Measurements from ENCODE around the gene TMEM51.

The TMEM51 gene

DNA sequence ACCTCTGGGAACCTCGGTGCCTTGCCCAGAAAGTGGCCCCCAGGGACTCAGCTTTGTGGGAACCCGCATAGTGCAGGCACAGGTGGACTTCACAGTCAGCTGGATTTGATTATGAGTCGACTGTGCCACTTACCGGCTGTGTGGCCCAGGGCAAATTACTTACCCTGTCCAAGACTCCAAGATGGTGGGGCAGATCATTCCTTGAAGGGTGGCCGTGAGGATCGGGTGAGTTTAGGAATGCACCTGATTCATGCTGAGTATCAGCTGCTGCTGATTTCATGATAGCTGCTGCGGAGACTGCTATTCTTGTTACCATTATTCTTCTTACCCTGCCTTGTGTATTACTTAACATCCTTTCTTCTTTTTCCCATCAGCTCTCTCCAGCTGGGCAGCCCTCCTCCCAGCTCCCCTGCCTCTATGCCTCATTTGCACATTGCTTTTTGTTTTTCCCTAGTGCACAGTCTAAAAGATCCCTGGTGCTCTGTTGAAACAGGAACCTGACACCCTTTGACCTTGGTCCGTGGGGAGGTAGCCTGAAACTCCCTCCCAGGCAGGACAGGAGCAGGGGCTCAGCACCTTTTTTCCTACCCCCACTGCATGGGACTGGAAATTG lies 53.0 kb downstream of the TMEM51 start:
- Histone ChIP-seq H3K4me3 (ENCODE audit: low read length) (no peak overlapping the region), H3K27ac (ENCODE audit: low read depth, low read length) (no peak overlapping the region), H3K4me2 (ENCODE audit: low read length) (no peak overlapping the region)

DNA sequence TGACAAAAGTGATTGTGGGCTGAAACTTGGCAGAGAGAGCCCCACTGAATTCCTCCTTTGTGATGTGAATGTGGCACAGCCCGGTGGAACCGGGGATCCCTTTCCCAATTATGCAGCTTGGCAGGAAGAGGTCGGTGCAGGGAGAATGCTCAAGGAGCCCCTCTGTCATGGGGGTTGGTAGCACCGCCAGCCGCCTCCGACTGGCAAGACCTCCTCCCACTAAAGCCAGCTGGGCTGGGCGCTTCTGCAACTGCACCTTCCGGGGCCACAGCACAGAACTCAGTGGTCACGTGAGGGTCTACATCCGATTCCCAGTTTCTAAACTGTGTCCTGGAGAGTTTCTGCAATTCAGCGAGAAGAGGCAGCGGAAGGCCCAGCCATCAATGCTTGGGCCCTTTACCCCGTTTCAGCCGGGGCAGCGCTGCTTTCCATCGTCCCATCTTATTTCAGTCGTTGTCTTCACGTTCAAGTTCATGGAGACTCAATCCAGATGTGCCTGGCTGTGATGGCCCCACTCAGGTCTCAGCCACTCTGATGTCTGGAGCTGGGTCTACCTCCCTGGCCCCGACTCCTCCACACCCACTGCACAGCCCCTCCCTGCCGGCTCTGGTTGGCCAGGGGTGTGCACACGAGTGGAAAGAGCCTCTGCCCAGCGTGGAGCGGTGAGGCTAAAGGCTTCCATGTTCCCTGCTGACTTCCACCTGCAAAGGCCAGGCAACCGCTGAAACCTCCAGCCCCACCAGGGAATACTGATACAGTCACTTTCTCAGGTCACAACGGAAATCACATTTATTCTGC lies 53.7 kb downstream of the TMEM51 start:
- Histone ChIP-seq H3K36me3 (ENCODE audit: control insufficient read depth, low read length) (no peaks in the 10 kb centered on the region), H3K9me3 (ENCODE audit: control insufficient read depth, insufficient read depth, low read length) (no peaks in the 10 kb centered on the region), H3K4me2 (ENCODE audit: low read length) (no peak overlapping the region), H4K20me1 (ENCODE audit: control insufficient read depth, insufficient read depth, low read depth, low read length) (no peaks in the 10 kb centered on the region), H3K27ac (ENCODE audit: low read depth, low read length) (no peak overlapping the region), H3K4me3 (ENCODE audit: low read length) (no peak overlapping the region), H3K9me2 (replicated peaks; ENCODE audit: control insufficient read depth, low read length) (no peaks in the 10 kb centered on the region), H3K4me1 (ENCODE audit: control insufficient read depth, low read length) (no peaks in the 10 kb centered on the region), H3K79me2 (ENCODE audit: control insufficient read depth, low read length) (no peaks in the 10 kb centered on the region), H3K27me3 (ENCODE audit: control insufficient read depth, low read length) (no peaks in the 10 kb centered on the region), H3F3A (ENCODE audit: control insufficient read depth, insufficient read depth) (no peaks in the 10 kb centered on the region)
- TF ChIP-seq, protein P1, sequence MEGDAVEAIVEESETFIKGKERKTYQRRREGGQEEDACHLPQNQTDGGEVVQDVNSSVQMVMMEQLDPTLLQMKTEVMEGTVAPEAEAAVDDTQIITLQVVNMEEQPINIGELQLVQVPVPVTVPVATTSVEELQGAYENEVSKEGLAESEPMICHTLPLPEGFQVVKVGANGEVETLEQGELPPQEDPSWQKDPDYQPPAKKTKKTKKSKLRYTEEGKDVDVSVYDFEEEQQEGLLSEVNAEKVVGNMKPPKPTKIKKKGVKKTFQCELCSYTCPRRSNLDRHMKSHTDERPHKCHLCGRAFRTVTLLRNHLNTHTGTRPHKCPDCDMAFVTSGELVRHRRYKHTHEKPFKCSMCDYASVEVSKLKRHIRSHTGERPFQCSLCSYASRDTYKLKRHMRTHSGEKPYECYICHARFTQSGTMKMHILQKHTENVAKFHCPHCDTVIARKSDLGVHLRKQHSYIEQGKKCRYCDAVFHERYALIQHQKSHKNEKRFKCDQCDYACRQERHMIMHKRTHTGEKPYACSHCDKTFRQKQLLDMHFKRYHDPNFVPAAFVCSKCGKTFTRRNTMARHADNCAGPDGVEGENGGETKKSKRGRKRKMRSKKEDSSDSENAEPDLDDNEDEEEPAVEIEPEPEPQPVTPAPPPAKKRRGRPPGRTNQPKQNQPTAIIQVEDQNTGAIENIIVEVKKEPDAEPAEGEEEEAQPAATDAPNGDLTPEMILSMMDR (IDR thresholded peaks at IDR 0.05; ENCODE audit: low read depth, low read length, poor library complexity, severe bottlenecking), result no peak
- TF ChIP-seq EZH2phosphoT487 (IDR thresholded peaks at IDR 0.05; ENCODE audit: borderline replicate concordance, low read length), result no peak

More for the DNA sequence above, 53.0 kb downstream of the TMEM51 start:
- no peaks in the 10 kb centered on the region for H3K79me2 ChIP-seq (ENCODE audit: control insufficient read depth, low read length)
- H4K20me1 ChIP-seq (ENCODE audit: control insufficient read depth, insufficient read depth, low read depth, low read length), result no peaks in the 10 kb centered on the region
- TF ChIP-seq EZH2phosphoT487 (IDR thresholded peaks at IDR 0.05; ENCODE audit: borderline replicate concordance, low read length), result no peak
- no peaks in the 10 kb centered on the region for H3F3A ChIP-seq (ENCODE audit: control insufficient read depth, insufficient read depth)
- H3K36me3 ChIP-seq (ENCODE audit: control insufficient read depth, low read length), result no peaks in the 10 kb centered on the region
- H3K27me3 ChIP-seq (ENCODE audit: control insufficient read depth, low read length), result no peaks in the 10 kb centered on the region
- H3K4me1 ChIP-seq (ENCODE audit: control insufficient read depth, low read length), result no peaks in the 10 kb centered on the region
- H3K9me2 ChIP-seq (replicated peaks; ENCODE audit: control insufficient read depth, low read length), result no peaks in the 10 kb centered on the region
- no peaks in the 10 kb centered on the region for H3K9me3 ChIP-seq (ENCODE audit: control insufficient read depth, insufficient read depth, low read length)

DNA sequence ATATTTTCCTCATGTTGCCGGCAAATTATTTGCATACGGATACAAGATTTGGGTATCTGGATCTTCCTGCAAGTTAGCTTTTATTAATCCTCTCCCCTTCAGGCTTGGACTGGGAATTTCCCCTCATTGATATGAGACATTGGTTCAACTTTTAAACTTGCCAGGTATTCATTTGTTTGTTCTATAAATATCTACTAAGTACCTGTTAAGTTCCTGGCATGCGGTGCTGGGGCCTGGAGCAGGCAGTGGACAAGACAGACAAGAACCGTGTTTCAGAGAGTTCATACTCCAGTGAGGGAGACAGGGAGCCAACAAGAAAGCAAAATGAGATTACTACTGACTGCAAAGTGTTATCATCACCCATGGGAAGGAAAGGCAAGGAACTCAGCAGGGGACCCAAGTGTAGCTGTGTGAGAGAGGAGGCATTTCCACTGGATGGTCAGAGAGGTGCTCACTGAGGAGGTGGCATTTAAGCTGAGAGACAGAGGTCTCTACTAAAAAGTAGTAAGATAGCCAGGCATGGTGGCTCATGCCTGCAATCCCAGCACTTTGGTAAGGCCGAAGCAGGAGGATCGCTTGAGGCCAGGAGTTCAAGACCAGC lies 54.4 kb downstream of the TMEM51 start:
- Histone ChIP-seq H4K20me1 (ENCODE audit: control insufficient read depth, insufficient read depth, low read depth, low read length) (no peaks in the 10 kb centered on the region), H3K79me2 (ENCODE audit: control insufficient read depth, low read length) (no peaks in the 10 kb centered on the region), H3K9me3 (ENCODE audit: control insufficient read depth, insufficient read depth, low read length) (no peaks in the 10 kb centered on the region), H3K4me2 (ENCODE audit: low read length) (no peak overlapping the region), H3K27ac (ENCODE audit: low read depth, low read length) (no peak overlapping the region), H3F3A (ENCODE audit: control insufficient read depth, insufficient read depth) (no peaks in the 10 kb centered on the region), H3K27me3 (ENCODE audit: control insufficient read depth, low read length) (0 out of 2 replicates have a peak, but pooled peaks cover 4% of the 10 kb centered on the region), H3K4me3 (ENCODE audit: low read length) (no peak overlapping the region), H3K9me2 (replicated peaks; ENCODE audit: control insufficient read depth, low read length) (no peaks in the 10 kb centered on the region), H3K4me1 (ENCODE audit: control insufficient read depth, low read length) (no peaks in the 10 kb centered on the region), H3K36me3 (ENCODE audit: control insufficient read depth, low read length) (no peaks in the 10 kb centered on the region)
- no peak for TF ChIP-seq EZH2phosphoT487 (IDR thresholded peaks at IDR 0.05; ENCODE audit: borderline replicate concordance, low read length)
- TF ChIP-seq, protein P1 (IDR thresholded peaks at IDR 0.05; ENCODE audit: low read depth, low read length, poor library complexity, severe bottlenecking), result no peak

Measured in DOHH2 (cell line).